ENCODE measurements around the gene DENND1A.

GRCh38 chr9:123606141-123606540 lies 323.8 kb downstream of the DENND1A start:
- TF ChIP-seq YY1 (IDR thresholded peaks at IDR 0.05; ENCODE audit: insufficient read depth, insufficient read length) = no peak
- no peak for TF ChIP-seq ZNF274 (IDR thresholded peaks at IDR 0.05; ENCODE audit: low read depth, low read length)
- no peak for TF ChIP-seq SUZ12 (IDR thresholded peaks at IDR 0.05; ENCODE audit: extremely low read depth, insufficient read depth, insufficient read length)

All from NT2/D1 (cell line).